ENCODE results near the gene CDH4.

- TF ChIP-seq YY1 (tag by site-specific recombination; IDR thresholded peaks at IDR 0.05): no peak
- TF ChIP-seq RBAK (tag by site-specific recombination; IDR thresholded peaks at IDR 0.05): no peak
- no peak for TF ChIP-seq CTCF (tag by site-specific recombination; IDR thresholded peaks at IDR 0.05)
- TF ChIP-seq ZNF202 (tag by site-specific recombination; IDR thresholded peaks at IDR 0.05; ENCODE audit: borderline replicate concordance): no peak
- TF ChIP-seq ZNF10 (tag by site-specific recombination; IDR thresholded peaks at IDR 0.05): no peak
- no peak for TF ChIP-seq PATZ1 (tag by site-specific recombination; IDR thresholded peaks at IDR 0.05)
- TF ChIP-seq REST (tag by site-specific recombination; IDR thresholded peaks at IDR 0.05): no peak
- TF ChIP-seq ZSCAN18 (tag by site-specific recombination; IDR thresholded peaks at IDR 0.05): no peak
Observed at GRCh38 chr20:61638802-61639585, 386.9 kb downstream of the CDH4 start.
